Measurements from ENCODE around the gene CWC27. TPM values are rescaled to one million over a fixed set of nuclear protein-coding genes. Genes with fewer than 3 reads are reported as not detected.

Gene CWC27
- total RNA-seq, 1 experiment from 2014 or later: 12.6 TPM

- H3K27ac ChIP-seq (ENCODE audit: low read length): no peak overlapping the region
- no peaks in the 10 kb centered on the region for H3K79me2 ChIP-seq (ENCODE audit: low read length)
- no peaks in the 10 kb centered on the region for H3F3A ChIP-seq (ENCODE audit: low read length, unreplicated experiment)
- H3K9ac ChIP-seq (ENCODE audit: low read length): no peak overlapping the region
- DNase-seq (no peak), ATAC-seq (no peak)
- no peaks in the 10 kb centered on the region for H4K20me1 ChIP-seq (ENCODE audit: low read length)
- no peaks in the 10 kb centered on the region for H3K4me1 ChIP-seq (ENCODE audit: insufficient read depth, low read length)
- CTCF ChIA-PET: no interaction called here
- no peaks in the 10 kb centered on the region for H3K9me2 ChIP-seq (replicated peaks; ENCODE audit: low read length)
- H3K4me3 ChIP-seq (ENCODE audit: low read length): no peak overlapping the region
- no peak overlapping the region for H3K4me2 ChIP-seq (ENCODE audit: low read length)
- TF ChIP-seq EZH2phosphoT487 (IDR thresholded peaks at IDR 0.05; ENCODE audit: borderline replicate concordance, low read length) (no peak), EZH2 (IDR thresholded peaks at IDR 0.05; ENCODE audit: low read length, unreplicated experiment) (no peak), CTCF (conservative IDR thresholded peaks at IDR 0.05; ENCODE audit: low read depth, low read length) (no peak)
- intact Hi-C loops (cut with micrococcal nuclease): no loop called here
- no peak overlapping the region for H2AFZ ChIP-seq (ENCODE audit: low read length)
- no peaks in the 10 kb centered on the region for H3K36me3 ChIP-seq (ENCODE audit: low read depth, low read length)
- no peaks in the 10 kb centered on the region for H3K9me3 ChIP-seq (ENCODE audit: low read length)
- H3K27me3 ChIP-seq (ENCODE audit: low read length): no peaks in the 10 kb centered on the region
- BruUV-seq (replicated peaks): no TSS peak
- POLR2A ChIA-PET (ENCODE audit: unreplicated experiment): no interaction called here
These were observed 287.2 kb downstream of the CWC27 start for GRCh38 chr5:65055938-65056337.

- no peak overlapping the region for H2AFZ ChIP-seq (ENCODE audit: low read length)
- no peak overlapping the region for H3K27ac ChIP-seq (ENCODE audit: low read length)
- ChIA-PET POLR2A (ENCODE audit: unreplicated experiment) (no interaction called here), CTCF (no interaction called here)
- H3K9me3 ChIP-seq (ENCODE audit: low read length): no peaks in the 10 kb centered on the region
- intact Hi-C loops (cut with micrococcal nuclease): no loop called here
- H3K4me2 ChIP-seq (ENCODE audit: low read length): no peak overlapping the region
- ATAC-seq (no peak), DNase-seq (no peak)
- H3K36me3 ChIP-seq (ENCODE audit: low read depth, low read length): no peaks in the 10 kb centered on the region
- no TSS peak for BruUV-seq (replicated peaks)
- no peaks in the 10 kb centered on the region for H3K9me2 ChIP-seq (replicated peaks; ENCODE audit: low read length)
- H3F3A ChIP-seq (ENCODE audit: low read length, unreplicated experiment): no peaks in the 10 kb centered on the region
- no peaks in the 10 kb centered on the region for H4K20me1 ChIP-seq (ENCODE audit: low read length)
- H3K4me1 ChIP-seq (ENCODE audit: insufficient read depth, low read length): peaks cover 11% of the 10 kb centered on the region
- H3K27me3 ChIP-seq (ENCODE audit: low read length): no peaks in the 10 kb centered on the region
- H3K4me3 ChIP-seq (ENCODE audit: low read length): no peak overlapping the region
- H3K9ac ChIP-seq (ENCODE audit: low read length): no peak overlapping the region
- no peaks in the 10 kb centered on the region for H3K79me2 ChIP-seq (ENCODE audit: low read length)
- TF ChIP-seq CTCF (conservative IDR thresholded peaks at IDR 0.05; ENCODE audit: low read depth, low read length) (no peak), EZH2 (IDR thresholded peaks at IDR 0.05; ENCODE audit: low read length, unreplicated experiment) (no peak), EZH2phosphoT487 (IDR thresholded peaks at IDR 0.05; ENCODE audit: borderline replicate concordance, low read length) (no peak)
These were observed 291.2 kb downstream of the CWC27 start for GRCh38 chr5:65059681-65060598.

Measured in PC-3 (cell line).